GM12872 (cell line): ENCODE data around the gene TACC3.

Experiments used
- TF ChIP-seq, protein P1 (sequence below): IDR thresholded peaks from 3 replicates; pipeline ENCODE4 v1.5.1; 2011; ENCODE audit warnings: low read depth, mild to moderate bottlenecking, low read length, moderate library complexity; ENCODE audit not compliant: insufficient read depth

Gene TACC3

DNA sequence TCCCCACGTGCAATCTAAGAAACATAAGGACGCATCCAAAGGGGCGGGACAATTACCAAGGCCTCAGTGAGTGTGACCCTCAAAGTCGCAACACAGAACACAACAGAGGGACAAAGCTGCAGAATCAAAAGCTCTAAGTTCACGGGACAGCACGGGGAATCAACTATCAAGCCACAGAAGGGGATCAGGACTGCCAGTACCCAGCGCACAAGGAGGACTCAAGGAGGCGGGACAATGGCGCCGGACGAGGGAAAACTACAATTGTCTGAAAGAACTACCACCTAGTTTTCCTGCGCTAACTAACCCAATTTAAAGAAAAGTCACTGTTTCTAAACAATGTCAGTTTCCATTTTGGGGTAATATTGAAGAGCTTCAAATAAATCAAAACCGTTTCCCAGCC lies 38.5 kb upstream of the TACC3 start:
- TF ChIP-seq, protein P1, sequence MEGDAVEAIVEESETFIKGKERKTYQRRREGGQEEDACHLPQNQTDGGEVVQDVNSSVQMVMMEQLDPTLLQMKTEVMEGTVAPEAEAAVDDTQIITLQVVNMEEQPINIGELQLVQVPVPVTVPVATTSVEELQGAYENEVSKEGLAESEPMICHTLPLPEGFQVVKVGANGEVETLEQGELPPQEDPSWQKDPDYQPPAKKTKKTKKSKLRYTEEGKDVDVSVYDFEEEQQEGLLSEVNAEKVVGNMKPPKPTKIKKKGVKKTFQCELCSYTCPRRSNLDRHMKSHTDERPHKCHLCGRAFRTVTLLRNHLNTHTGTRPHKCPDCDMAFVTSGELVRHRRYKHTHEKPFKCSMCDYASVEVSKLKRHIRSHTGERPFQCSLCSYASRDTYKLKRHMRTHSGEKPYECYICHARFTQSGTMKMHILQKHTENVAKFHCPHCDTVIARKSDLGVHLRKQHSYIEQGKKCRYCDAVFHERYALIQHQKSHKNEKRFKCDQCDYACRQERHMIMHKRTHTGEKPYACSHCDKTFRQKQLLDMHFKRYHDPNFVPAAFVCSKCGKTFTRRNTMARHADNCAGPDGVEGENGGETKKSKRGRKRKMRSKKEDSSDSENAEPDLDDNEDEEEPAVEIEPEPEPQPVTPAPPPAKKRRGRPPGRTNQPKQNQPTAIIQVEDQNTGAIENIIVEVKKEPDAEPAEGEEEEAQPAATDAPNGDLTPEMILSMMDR: no peak

DNA sequence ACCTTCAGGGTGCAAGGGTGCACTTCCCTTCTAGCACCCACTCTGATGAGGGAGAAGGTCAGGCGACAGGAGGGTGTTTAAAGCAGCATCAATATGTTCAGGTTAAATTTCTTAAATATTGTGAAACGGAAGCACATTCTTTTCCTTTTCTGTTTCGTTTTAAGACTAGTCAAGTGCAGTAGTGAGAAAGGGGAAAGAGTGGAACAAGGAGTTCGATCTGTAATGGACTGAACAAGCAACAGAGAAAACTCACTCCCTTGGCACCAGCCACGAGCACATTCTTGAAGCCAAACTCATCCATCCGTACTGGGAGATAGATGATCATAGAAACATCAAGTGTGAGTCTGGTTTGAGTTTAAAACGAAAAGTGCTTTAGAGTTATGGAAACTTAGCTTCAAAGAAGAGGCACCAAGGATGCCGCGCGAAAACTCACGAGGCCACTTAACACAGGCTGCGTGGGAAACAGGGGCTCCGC lies 38.0 kb upstream of the TACC3 start:
- TF ChIP-seq, protein P1: no peak

GRCh38 chr4:1683736-1684505 lies 37.4 kb upstream of the TACC3 start, which contains the start of gene FAM53A:
FAM53A (minus strand) TSS chr4:1684313; CDS start chr4:1668741, 15,572 bp downstream.
- TF ChIP-seq, protein P1: no peak

DNA sequence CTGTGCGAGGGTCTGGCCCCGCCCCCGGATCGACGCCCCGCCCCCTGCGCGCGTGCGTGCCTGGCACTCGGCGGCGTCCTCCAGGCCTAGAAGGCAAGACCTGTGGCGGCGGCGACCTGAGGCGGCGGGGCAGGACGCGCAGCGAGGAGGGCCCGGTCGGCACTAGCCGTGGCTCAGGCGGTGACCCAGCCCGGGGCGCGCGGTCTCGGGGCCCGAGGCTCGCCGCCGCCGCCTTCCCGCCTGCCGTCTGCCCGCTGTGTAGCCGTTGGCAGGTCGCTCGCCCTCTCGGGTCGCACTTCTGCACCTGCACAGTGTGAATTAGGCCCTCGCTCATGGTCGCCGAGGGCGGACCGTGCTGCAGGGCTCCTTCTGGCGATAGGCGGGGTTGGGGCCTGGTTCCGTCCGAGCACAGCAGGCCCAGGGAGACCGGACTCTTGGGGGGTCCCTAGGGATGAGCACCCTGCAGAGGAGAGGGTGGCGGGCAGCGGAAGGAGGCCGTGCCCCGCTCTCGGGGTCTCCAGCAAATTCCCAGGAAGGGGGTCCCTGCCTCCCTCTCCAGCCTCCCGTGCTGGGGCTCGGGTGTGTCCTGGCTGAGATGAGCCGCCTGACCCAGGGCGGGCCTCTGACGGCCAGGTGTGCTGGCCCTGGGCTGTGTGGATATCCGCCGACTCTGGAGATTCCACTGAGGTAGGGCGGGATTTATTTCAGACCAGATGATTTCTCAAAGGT lies 36.7 kb upstream of the TACC3 start:
- TF ChIP-seq, protein P1: no peak

- TF ChIP-seq, protein P1: no peak
Observed at GRCh38 chr4:1685235-1686150, 35.8 kb upstream of the TACC3 start.

DNA sequence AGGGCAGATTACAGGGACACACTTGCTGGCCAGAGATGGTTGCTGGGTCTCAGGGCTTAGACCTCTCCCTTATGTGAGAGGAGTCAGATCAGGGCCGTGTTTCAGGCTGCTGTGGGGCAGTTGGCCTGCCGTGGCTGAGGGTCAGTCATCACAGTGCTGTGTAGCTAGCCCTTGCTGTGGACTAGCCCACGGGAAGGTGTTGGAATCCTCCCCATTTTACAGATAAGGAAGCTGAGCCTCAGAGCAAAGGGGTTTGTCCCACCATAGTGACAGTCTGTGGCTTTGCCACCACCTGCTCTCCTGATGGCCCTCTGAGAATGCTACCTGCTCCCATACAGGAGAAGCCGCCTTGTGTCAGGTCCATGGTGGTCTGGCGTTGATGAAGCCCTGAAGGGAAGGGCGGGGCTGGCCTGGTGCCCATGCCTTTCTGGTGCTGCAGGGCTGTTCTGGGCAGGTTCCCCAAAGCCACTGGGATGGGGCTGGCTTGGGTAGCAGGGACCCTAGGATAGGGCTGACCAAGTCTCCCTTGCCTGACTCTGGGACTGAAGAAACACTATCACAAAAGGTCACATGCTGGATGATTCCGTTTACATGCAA lies 34.8 kb upstream of the TACC3 start:
- TF ChIP-seq, protein P1: no peak
